H1 (cell line): ENCODE results near the gene JAG2. TPM values are rescaled to one million over a fixed set of nuclear protein-coding genes. Genes with fewer than 3 reads are reported as not detected.

Experiments
- CTCF ChIA-PET: fragments of 300-600 bp; sonication (Branson Sonifier 250); formaldehyde crosslinking; loops from one replicate; lab custom pipeline; 2021; ENCODE audit not compliant: partially characterized antibody; lab: Charles Lee
- POLR2A ChIA-PET: fragments of 300-600 bp; sonication (Branson Sonifier 250); formaldehyde crosslinking; loops from one replicate; lab custom pipeline; 2021; ENCODE audit warnings: inconsistent platforms; ENCODE audit not compliant: partially characterized antibody; lab: Charles Lee
- DNase-seq, 2 experiments: peaks; one replicate each; pipeline versions ENCODE4 v3.0.0 to v3.0.0-alpha.2; 2010 to 2022; ENCODE audit warnings: low spot score in 2 of 2, low read depth in 1 of 2, mixed read lengths in 1 of 2
- FAIRE-seq: peaks from 2 replicates; lab custom pipeline; 2011; peaks lifted over from hg19 to GRCh38; lab: Jason Lieb, UNC
- H2AFZ ChIP-seq: 2 replicates; pipeline ENCODE4 v1.8.1; 2012; ENCODE audit warnings: low read length, inconsistent platforms
- H2AK5ac ChIP-seq: 2 replicates; pipeline ENCODE4 v1.6.1; 2013; ENCODE audit warnings: low read depth, low read length
- H2BK120ac ChIP-seq: replicated peaks from 2 replicates; pipeline ENCODE3; 2013; ENCODE audit warnings: low read depth, low read length, inconsistent platforms
- H2BK12ac ChIP-seq: 2 replicates; pipeline ENCODE4 v1.6.1; 2013; ENCODE audit warnings: low read depth, low read length
- H2BK15ac ChIP-seq: 2 replicates; pipeline ENCODE4 v1.6.1; 2013; ENCODE audit warnings: low read length
- H2BK20ac ChIP-seq: 2 replicates; pipeline ENCODE4 v1.6.1; 2013; ENCODE audit warnings: low read length
- H2BK5ac ChIP-seq: 2 replicates; pipeline ENCODE4 v1.6.1; 2013; ENCODE audit warnings: low read depth, low read length
- H3K14ac ChIP-seq: 2 replicates; pipeline ENCODE4 v1.6.1; 2013; ENCODE audit warnings: inconsistent platforms; ENCODE audit not compliant: insufficient read length
- H3K18ac ChIP-seq: 2 replicates; pipeline ENCODE4 v1.6.1; 2013; ENCODE audit warnings: low read length; ENCODE audit errors: extremely low read depth
- H3K23ac ChIP-seq: 2 replicates; pipeline ENCODE4 v1.6.1; 2013; ENCODE audit warnings: inconsistent platforms; ENCODE audit not compliant: insufficient read length
- H3K23me2 ChIP-seq: 2 replicates; pipeline ENCODE4 v1.6.1; 2013; ENCODE audit warnings: low read depth, low read length
- H3K27ac ChIP-seq: 2 replicates; pipeline ENCODE4 v1.6.1; 2011; ENCODE audit warnings: low read depth, low read length, inconsistent platforms
- H3K27me3 ChIP-seq, 4 experiments: replicated peaks in 1 of 4; 1 replicate in 1 of 4; 2 replicates in 3 of 4; pipeline versions ENCODE4 v1.6.1 to v1.8.1; 2011 to 2013; ENCODE audit warnings: low read length in 3 of 4, mild to moderate bottlenecking in 3 of 4, inconsistent platforms in 2 of 4, mixed read lengths in 2 of 4, moderate library complexity in 1 of 4; ENCODE audit not compliant: control insufficient read depth in 3 of 4, insufficient read depth in 3 of 4; ENCODE audit errors: extremely low read depth in 1 of 4
- H3K36me3 ChIP-seq, 4 experiments: 2 replicates each; pipeline versions ENCODE4 v1.6.1 to v1.8.1; 2011 to 2013; ENCODE audit warnings: mild to moderate bottlenecking in 4 of 4, low read length in 3 of 4, moderate library complexity in 2 of 4, control low read depth in 1 of 4, inconsistent platforms in 1 of 4; ENCODE audit not compliant: insufficient read depth in 4 of 4, control insufficient read depth in 2 of 4
- H3K4ac ChIP-seq: replicated peaks from 2 replicates; pipeline ENCODE3; 2013; ENCODE audit warnings: low read length, low read depth, mixed read lengths, inconsistent platforms; ENCODE audit not compliant: insufficient read length
- H3K4me1 ChIP-seq, 4 experiments: replicated peaks in 1 of 4; 1 replicate in 1 of 4; 2 replicates in 3 of 4; pipeline versions ENCODE4 v1.6.1 to v1.8.1; 2011 to 2013; ENCODE audit warnings: low read length in 3 of 4, inconsistent platforms in 2 of 4, mixed read lengths in 1 of 4; ENCODE audit not compliant: insufficient read depth in 4 of 4, control insufficient read depth in 3 of 4
- H3K4me2 ChIP-seq, 2 experiments: 2 replicates each; pipeline versions ENCODE4 v1.6.1 to v1.8.1; 2011 to 2013; ENCODE audit warnings: low read depth in 2 of 2, low read length in 2 of 2, control low read depth in 1 of 2, inconsistent platforms in 1 of 2, mild to moderate bottlenecking in 1 of 2; ENCODE audit not compliant: insufficient read depth in 1 of 2
- H3K4me3 ChIP-seq, 4 experiments: fragments of 200-600, 300-600 bp in 1 of 4; sonication (generic), shearing (Covaris generic), sonication (Bioruptor Twin) in 1 of 4; 2 replicates each; pipeline versions ENCODE4 v1.5.1 to v1.8.1; 2011 to 2016; ENCODE audit warnings: low read length in 4 of 4, low read depth in 3 of 4, control low read depth in 2 of 4, inconsistent platforms in 2 of 4, mild to moderate bottlenecking in 2 of 4, mixed read lengths in 1 of 4, moderate library complexity in 1 of 4; ENCODE audit not compliant: insufficient read depth in 2 of 4; ENCODE audit errors: extremely low read depth in 1 of 4
- H3K56ac ChIP-seq: replicated peaks from 2 replicates; pipeline ENCODE3; 2013; ENCODE audit warnings: low read depth, mild to moderate bottlenecking, mixed read lengths, low read length, inconsistent platforms; ENCODE audit not compliant: insufficient read length
- H3K79me1 ChIP-seq: 2 replicates; pipeline ENCODE4 v1.6.1; 2013; ENCODE audit warnings: low read depth, low read length, control low read depth
- H3K79me2 ChIP-seq, 2 experiments: 2 replicates each; pipeline versions ENCODE4 v1.6.1 to v1.8.1; 2012 to 2013; ENCODE audit warnings: low read length in 2 of 2, mild to moderate bottlenecking in 2 of 2, inconsistent platforms in 1 of 2; ENCODE audit not compliant: insufficient read depth in 2 of 2, control insufficient read depth in 1 of 2
- H3K9ac ChIP-seq, 4 experiments: replicated peaks in 1 of 4; 1 replicate in 1 of 4; 2 replicates in 3 of 4; pipeline versions ENCODE4 v1.6.1 to v1.8.1; 2011 to 2013; ENCODE audit warnings: low read depth in 3 of 4, low read length in 3 of 4, control low read depth in 2 of 4, mild to moderate bottlenecking in 2 of 4, moderate library complexity in 2 of 4, inconsistent platforms in 1 of 4; ENCODE audit errors: extremely low read depth in 1 of 4
- H3K9me3 ChIP-seq, 2 experiments: 2 replicates each; pipeline versions ENCODE4 v1.6.1 to v1.8.1; 2012 to 2013; ENCODE audit warnings: mild to moderate bottlenecking in 2 of 2, moderate library complexity in 2 of 2, control low read depth in 1 of 2, inconsistent platforms in 1 of 2, low read depth in 1 of 2, low read length in 1 of 2, mixed read lengths in 1 of 2; ENCODE audit not compliant: insufficient read depth in 2 of 2
- H4K20me1 ChIP-seq, 2 experiments: replicated peaks in 1 of 2; 2 replicates each; pipeline versions ENCODE3 to v1.8.1; 2011 to 2013; ENCODE audit warnings: inconsistent platforms in 2 of 2, low read length in 2 of 2, mild to moderate bottlenecking in 1 of 2; ENCODE audit not compliant: insufficient read depth in 2 of 2, control insufficient read depth in 1 of 2
- H4K5ac ChIP-seq: 2 replicates; pipeline ENCODE4 v1.6.1; 2013; ENCODE audit warnings: low read length, low read depth, mixed read lengths, inconsistent platforms; ENCODE audit not compliant: insufficient read length
- H4K8ac ChIP-seq: 2 replicates; pipeline ENCODE4 v1.8.0; 2013; ENCODE audit warnings: mild to moderate bottlenecking, moderate library complexity, low read length, inconsistent platforms; ENCODE audit not compliant: insufficient read depth; ENCODE audit errors: extremely low read depth
- H4K91ac ChIP-seq: replicated peaks from 2 replicates; pipeline ENCODE3; 2013; ENCODE audit warnings: low read length, mixed read lengths, inconsistent platforms; ENCODE audit not compliant: insufficient read length
- ATF2 ChIP-seq: IDR thresholded peaks from 2 replicates; pipeline ENCODE4 v1.6.1; 2012; ENCODE audit warnings: low read length, inconsistent platforms
- RAD21 ChIP-seq, 2 experiments: IDR thresholded peaks in 1 of 2; conservative IDR thresholded peaks in 1 of 2; 2 replicates each; pipeline ENCODE4 v1.6.1; 2011; ENCODE audit warnings: low read depth in 2 of 2, low read length in 2 of 2, improper control_type of control experiment in 1 of 2, inconsistent platforms in 1 of 2, mild to moderate bottlenecking in 1 of 2, moderate library complexity in 1 of 2
- YY1 ChIP-seq: IDR thresholded peaks from 2 replicates; pipeline ENCODE4 v1.6.1; 2011; ENCODE audit warnings: low read depth, mild to moderate bottlenecking, low read length
- WGBS, 2 experiments: shearing (Covaris generic) in 1 of 2; methylation state at CpG; one replicate each; pipeline versions ENCODE4 v1.1.6 to v1.1.7; 2013 to 2015; ENCODE audit warnings: low lambda C conversion rate in 2 of 2, mixed read lengths in 2 of 2, inconsistent platforms in 1 of 2, low coverage in 1 of 2, missing lambda C conversion rate in 1 of 2; ENCODE audit not compliant: insufficient replicate concordance in 2 of 2, insufficient coverage in 1 of 2, insufficient read length in 1 of 2; ENCODE audit errors: extremely low coverage in 1 of 2, missing lambda C conversion rate in 1 of 2; 5-methylcytosine and 5-hydroxymethylcytosine counted together
- polyA plus RNA-seq, 7 experiments: library from polyadenylated mRNA; depleted of rRNA in 3 of 7; stranded (reverse) in 5 of 7; unstranded in 2 of 7; fragments of >200 nt in 5 of 7; fragments of 200-250 nt in 2 of 7; gene quantifications; 1 replicate in 5 of 7; 2 replicates in 1 of 7; 4 replicates in 1 of 7; pipeline versions ENCODE4 v1.2.1 to v1.2.3, GENCODE V29; 2011 to 2013; ENCODE audit warnings: missing spikeins in 2 of 7, mixed read lengths in 2 of 7
- total RNA-seq: library from RNA; stranded (reverse); fragmentation: NEBNext Ultra II Directional; extraction: Animal tissue kit (Norgen Biotek cat#: 25700); gene quantifications from 2 replicates; pipeline ENCODE4 v1.2.1, GENCODE V29; 2021
- TF ChIP-seq, protein P1 (sequence below), 3 experiments: IDR thresholded peaks; 1 replicate in 2 of 3; 2 replicates in 1 of 3; pipeline versions ENCODE4 v1.5.1 to v1.6.1; 2011; ENCODE audit warnings: low read length in 3 of 3, mild to moderate bottlenecking in 3 of 3, inconsistent platforms in 2 of 3, low read depth in 1 of 3, moderate library complexity in 1 of 3; ENCODE audit not compliant: insufficient read depth in 1 of 3; ENCODE audit errors: control extremely low read depth in 1 of 3

Gene JAG2
- total and polyA plus RNA-seq, 2 of the 8 experiments (the other 6 are each of a cell fraction or from before 2014, with no cell fraction given), result 2.8 to 6.2 TPM

DNA sequence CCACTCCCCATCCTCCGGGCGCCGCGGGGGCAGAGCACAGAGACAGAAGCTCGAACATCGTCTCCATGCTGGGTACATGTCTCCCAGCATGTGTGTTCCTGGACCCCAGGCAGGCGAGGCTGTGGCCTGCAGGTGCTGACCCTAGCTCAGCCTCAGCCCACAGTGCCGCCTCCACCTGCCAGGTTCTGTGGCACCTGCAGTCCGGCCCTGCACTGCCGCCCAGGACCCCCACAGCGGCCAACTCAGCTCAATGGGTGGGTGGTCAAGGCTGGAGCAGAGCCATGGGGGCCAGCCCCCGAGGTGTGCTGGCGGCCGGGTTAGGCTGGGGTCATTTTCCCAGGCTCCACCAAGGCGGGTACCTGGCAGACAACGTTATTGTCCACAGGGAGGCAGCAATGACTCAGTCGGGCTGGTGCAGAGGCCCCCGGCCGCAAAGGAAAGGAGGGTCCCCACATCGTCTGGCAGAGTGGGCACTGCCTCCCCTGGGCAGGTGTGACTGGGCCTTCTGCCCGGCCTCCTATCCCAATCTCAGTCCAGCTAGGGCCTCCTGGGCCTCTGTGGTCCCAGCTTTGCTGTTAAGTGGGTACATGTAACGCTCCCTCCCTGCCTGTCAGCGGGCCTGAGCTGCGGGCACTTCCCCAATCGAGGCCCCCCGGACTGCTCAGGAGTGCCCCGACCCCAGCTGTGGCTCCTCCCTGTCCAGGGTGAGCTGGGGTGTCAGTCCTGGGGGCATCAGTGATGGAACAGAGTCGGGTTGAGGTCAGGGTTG is 32.8 kb upstream of the JAG2 start:
- Histone ChIP-seq H2AK5ac (no peak overlapping the region), H4K5ac (no peak overlapping the region), H4K20me1 (peaks cover 3 to 8% of the 10 kb centered on the region in 2 experiments), H3K4ac (no peak overlapping the region), H3K27me3 (peaks cover 0 to 16% (median 13%) of the 10 kb centered on the region in 4 experiments; a peak in 4 of 7 replicates), H4K91ac (no peak overlapping the region), H3K23me2 (peaks cover 2% of the 10 kb centered on the region; the same call in 1 of the 2 replicates), H3K18ac (no peak overlapping the region), H3K4me1 (peaks cover 0 to 14% (median 5%) of the 10 kb centered on the region in 4 experiments; a peak in 5 of 7 replicates), H2BK120ac (no peak overlapping the region), H3K9me3 (no peaks in the 10 kb centered on the region), H3K79me2 (no peaks in the 10 kb centered on the region), H2BK15ac (no peak overlapping the region), H3K4me3 (no peak overlapping the region), H2AFZ (no peak overlapping the region), H2BK20ac (no peak overlapping the region), H3K79me1 (no peaks in the 10 kb centered on the region), H2BK5ac (no peak overlapping the region), H3K36me3 (no peaks in the 10 kb centered on the region), H3K23ac (no peak overlapping the region), H3K14ac (no peak overlapping the region), H3K4me2 (no peak overlapping the region), H3K27ac (no peak overlapping the region), H2BK12ac (0 out of 2 replicates have a peak overlapping the region, but pooled peaks have one; percentile 27), H3K9ac (no peak overlapping the region), H3K56ac (no peak overlapping the region), H4K8ac (peak overlapping the region; percentile 35; the same call in 1 of the 2 replicates)
- no peak for FAIRE-seq
- ChIA-PET POLR2A (no interaction called here), CTCF (interaction anchor here (0.5 to 6.2 kb wide), 38 partner anchors 11 to 949 kb away, joined by 3 to 36 read pairs (median 4); partner anchors contain the start of gene BTBD6)
- DNase-seq, result peak in 1 of 2 experiments; percentile 67
- TF ChIP-seq, protein P1, sequence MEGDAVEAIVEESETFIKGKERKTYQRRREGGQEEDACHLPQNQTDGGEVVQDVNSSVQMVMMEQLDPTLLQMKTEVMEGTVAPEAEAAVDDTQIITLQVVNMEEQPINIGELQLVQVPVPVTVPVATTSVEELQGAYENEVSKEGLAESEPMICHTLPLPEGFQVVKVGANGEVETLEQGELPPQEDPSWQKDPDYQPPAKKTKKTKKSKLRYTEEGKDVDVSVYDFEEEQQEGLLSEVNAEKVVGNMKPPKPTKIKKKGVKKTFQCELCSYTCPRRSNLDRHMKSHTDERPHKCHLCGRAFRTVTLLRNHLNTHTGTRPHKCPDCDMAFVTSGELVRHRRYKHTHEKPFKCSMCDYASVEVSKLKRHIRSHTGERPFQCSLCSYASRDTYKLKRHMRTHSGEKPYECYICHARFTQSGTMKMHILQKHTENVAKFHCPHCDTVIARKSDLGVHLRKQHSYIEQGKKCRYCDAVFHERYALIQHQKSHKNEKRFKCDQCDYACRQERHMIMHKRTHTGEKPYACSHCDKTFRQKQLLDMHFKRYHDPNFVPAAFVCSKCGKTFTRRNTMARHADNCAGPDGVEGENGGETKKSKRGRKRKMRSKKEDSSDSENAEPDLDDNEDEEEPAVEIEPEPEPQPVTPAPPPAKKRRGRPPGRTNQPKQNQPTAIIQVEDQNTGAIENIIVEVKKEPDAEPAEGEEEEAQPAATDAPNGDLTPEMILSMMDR (IDR thresholded peaks at IDR 0.05; ENCODE audit: control extremely low read depth in 1 of 3, insufficient read depth in 1 of 3, low read depth in 1 of 3, low read length in 3 of 3), result peak in 2 of 3 experiments; percentile 29 to 48; a peak in 2 of 4 replicates
- TF ChIP-seq ATF2, result no peak
- TF ChIP-seq YY1, result no peak
- peak; percentile 56 to 68 for TF ChIP-seq RAD21 (IDR thresholded peaks at IDR 0.05 in 1 of 2, conservative IDR thresholded peaks at IDR 0.05 in 1 of 2; ENCODE audit: low read depth in 2 of 2, low read length in 2 of 2)
- 80% methylated on average over 28 of the region's 28 CpGs; no CpG with 5 or more reads in 1 of the 2 experiments for WGBS, 2 experiments
